Tibial nerve (tissue), 3 donors: ENCODE results near the gene PLCH2.

Experiments
- CTCF ChIP-seq, 5 experiments: fragments of 200-600 bp in 3 of 5; fragments of 450-650 bp in 2 of 5; sonication (generic) in 3 of 5; IDR thresholded peaks; one replicate each; pipeline ENCODE4 v1.5.1; 2016 to 2019; ENCODE audit warnings: antibody characterized with exemption in 5 of 5, mild to moderate bottlenecking in 3 of 5, moderate library complexity in 2 of 5
- POLR2A ChIP-seq, 2 donors: fragments of 450-650 bp; IDR thresholded peaks; one replicate each; pipeline ENCODE4 v1.6.1; 2017; ENCODE audit warnings: antibody characterized with exemption in 2 of 2, mild to moderate bottlenecking in 2 of 2, moderate library complexity in 2 of 2

- TF ChIP-seq POLR2A (IDR thresholded peaks at IDR 0.05), result no peak
- TF ChIP-seq CTCF (IDR thresholded peaks at IDR 0.05), result no peak
Observed at GRCh38 chr1:2479618-2480017, 3.5 kb downstream of the PLCH2 start.
